Measurements from ENCODE around the gene TUBGCP3. TPM values are rescaled to one million over a fixed set of nuclear protein-coding genes. Genes with fewer than 3 reads are reported as not detected.

Gene TUBGCP3
- total and polyA plus RNA-seq, 4 donors, result 6.7 to 31.0 (median 17.3) TPM

DNA sequence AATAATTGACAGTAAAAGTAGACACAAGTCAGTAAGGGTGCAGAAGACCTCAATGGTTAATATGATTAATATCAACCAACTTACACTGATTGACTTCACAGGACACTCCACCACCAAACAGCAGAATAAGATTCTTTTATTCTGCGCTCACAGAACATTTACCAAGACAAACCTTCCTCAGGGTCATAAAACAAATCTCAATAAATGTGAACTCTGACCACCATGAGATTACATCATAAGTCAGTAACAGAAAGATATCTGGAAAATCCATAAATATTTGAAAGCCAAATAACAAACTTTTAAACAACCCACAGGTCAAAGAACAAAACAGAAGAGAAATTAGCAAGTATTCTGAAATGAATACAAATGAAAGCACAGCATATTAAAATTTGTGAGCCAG is 112.1 kb downstream of the TUBGCP3 start:
- no peak for DNase-seq (ENCODE audit: low spot score)
- H3K27ac ChIP-seq (ENCODE audit: low read depth in 1 of 2, low read length in 2 of 2), result peak overlapping the region; percentile 59 to 63

More for the DNA sequence above, 112.1 kb downstream of the TUBGCP3 start:
- peaks cover 2 to 21% (median 12%) of the 10 kb centered on the region in 4 donors for H3K4me1 ChIP-seq (ENCODE audit: control insufficient read depth in 4 of 4, insufficient read depth in 4 of 4, low read length in 3 of 4)
- H3K36me3 ChIP-seq (ENCODE audit: control insufficient read depth in 4 of 4, insufficient read depth in 3 of 4, low read depth in 1 of 4, low read length in 3 of 4), result no peaks in the 10 kb centered on the region
- TF ChIP-seq, protein P1, sequence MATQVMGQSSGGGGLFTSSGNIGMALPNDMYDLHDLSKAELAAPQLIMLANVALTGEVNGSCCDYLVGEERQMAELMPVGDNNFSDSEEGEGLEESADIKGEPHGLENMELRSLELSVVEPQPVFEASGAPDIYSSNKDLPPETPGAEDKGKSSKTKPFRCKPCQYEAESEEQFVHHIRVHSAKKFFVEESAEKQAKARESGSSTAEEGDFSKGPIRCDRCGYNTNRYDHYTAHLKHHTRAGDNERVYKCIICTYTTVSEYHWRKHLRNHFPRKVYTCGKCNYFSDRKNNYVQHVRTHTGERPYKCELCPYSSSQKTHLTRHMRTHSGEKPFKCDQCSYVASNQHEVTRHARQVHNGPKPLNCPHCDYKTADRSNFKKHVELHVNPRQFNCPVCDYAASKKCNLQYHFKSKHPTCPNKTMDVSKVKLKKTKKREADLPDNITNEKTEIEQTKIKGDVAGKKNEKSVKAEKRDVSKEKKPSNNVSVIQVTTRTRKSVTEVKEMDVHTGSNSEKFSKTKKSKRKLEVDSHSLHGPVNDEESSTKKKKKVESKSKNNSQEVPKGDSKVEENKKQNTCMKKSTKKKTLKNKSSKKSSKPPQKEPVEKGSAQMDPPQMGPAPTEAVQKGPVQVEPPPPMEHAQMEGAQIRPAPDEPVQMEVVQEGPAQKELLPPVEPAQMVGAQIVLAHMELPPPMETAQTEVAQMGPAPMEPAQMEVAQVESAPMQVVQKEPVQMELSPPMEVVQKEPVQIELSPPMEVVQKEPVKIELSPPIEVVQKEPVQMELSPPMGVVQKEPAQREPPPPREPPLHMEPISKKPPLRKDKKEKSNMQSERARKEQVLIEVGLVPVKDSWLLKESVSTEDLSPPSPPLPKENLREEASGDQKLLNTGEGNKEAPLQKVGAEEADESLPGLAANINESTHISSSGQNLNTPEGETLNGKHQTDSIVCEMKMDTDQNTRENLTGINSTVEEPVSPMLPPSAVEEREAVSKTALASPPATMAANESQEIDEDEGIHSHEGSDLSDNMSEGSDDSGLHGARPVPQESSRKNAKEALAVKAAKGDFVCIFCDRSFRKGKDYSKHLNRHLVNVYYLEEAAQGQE (IDR thresholded peaks at IDR 0.05), result no peak
- TF ChIP-seq TAF1 (conservative IDR thresholded peaks at IDR 0.05) (no peak), GABPA (IDR thresholded peaks at IDR 0.05 in 1 of 2, conservative IDR thresholded peaks at IDR 0.05 in 1 of 2) (no peak), JUND (IDR thresholded peaks at IDR 0.05) (peak in 1 of 2 donors; percentile 44), EGR1 (IDR thresholded peaks at IDR 0.05; ENCODE audit: low read depth in 2 of 2) (no peak), HNF4A (conservative IDR thresholded peaks at IDR 0.05) (peak; percentile 46 to 65), ZBTB33 (IDR thresholded peaks at IDR 0.05) (no peak), HNF4G (IDR thresholded peaks at IDR 0.05) (no peak), FOXA2 (IDR thresholded peaks at IDR 0.05) (no peak), RAD21 (IDR thresholded peaks at IDR 0.05) (no peak), SP1 (IDR thresholded peaks at IDR 0.05) (no peak), MAX (IDR thresholded peaks at IDR 0.05) (no peak), NR2F2 (IDR thresholded peaks at IDR 0.05) (no peak), RXRA (IDR thresholded peaks at IDR 0.05) (peak; percentile 19 to 65), FOXA1 (IDR thresholded peaks at IDR 0.05) (no peak), YY1 (IDR thresholded peaks at IDR 0.05) (no peak)
- TF ChIP-seq, protein P2, sequence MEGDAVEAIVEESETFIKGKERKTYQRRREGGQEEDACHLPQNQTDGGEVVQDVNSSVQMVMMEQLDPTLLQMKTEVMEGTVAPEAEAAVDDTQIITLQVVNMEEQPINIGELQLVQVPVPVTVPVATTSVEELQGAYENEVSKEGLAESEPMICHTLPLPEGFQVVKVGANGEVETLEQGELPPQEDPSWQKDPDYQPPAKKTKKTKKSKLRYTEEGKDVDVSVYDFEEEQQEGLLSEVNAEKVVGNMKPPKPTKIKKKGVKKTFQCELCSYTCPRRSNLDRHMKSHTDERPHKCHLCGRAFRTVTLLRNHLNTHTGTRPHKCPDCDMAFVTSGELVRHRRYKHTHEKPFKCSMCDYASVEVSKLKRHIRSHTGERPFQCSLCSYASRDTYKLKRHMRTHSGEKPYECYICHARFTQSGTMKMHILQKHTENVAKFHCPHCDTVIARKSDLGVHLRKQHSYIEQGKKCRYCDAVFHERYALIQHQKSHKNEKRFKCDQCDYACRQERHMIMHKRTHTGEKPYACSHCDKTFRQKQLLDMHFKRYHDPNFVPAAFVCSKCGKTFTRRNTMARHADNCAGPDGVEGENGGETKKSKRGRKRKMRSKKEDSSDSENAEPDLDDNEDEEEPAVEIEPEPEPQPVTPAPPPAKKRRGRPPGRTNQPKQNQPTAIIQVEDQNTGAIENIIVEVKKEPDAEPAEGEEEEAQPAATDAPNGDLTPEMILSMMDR (IDR thresholded peaks at IDR 0.05; ENCODE audit: low read depth, low read length, missing input control), result no peak
- TF ChIP-seq, protein P3, sequence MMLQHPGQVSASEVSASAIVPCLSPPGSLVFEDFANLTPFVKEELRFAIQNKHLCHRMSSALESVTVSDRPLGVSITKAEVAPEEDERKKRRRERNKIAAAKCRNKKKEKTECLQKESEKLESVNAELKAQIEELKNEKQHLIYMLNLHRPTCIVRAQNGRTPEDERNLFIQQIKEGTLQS (IDR thresholded peaks at IDR 0.05), result no peak
- WGBS, result 36% methylated on average over 1 of the region's 1 CpG
- no peaks in the 10 kb centered on the region for H3K27me3 ChIP-seq (ENCODE audit: control insufficient read depth in 4 of 4, insufficient read depth in 4 of 4, low read length in 3 of 4)
- H3K4me3 ChIP-seq (ENCODE audit: low read depth in 1 of 3, low read length in 3 of 3), result peak overlapping the region in 2 of 3 donors; percentile 26 to 34
- peak overlapping the region in 1 of 2 donors; percentile 71 for H3K9ac ChIP-seq (ENCODE audit: low read depth in 1 of 2, low read length in 2 of 2)
- no peaks in the 10 kb centered on the region for H3K9me3 ChIP-seq (ENCODE audit: control insufficient read depth in 4 of 4, low read length in 3 of 4)
